B cell (primary cell): ENCODE results near the gene ARPP21. TPM values are rescaled to one million over a fixed set of nuclear protein-coding genes. Genes with fewer than 3 reads are reported as not detected.
"Not testable (repeated sequence)": the region's sequence is repeated elsewhere in the genome, so short reads cannot be mapped to it uniquely, and the experiment has no call there.

ENCODE experiments used
- ATAC-seq: fragments of 200-7000 bp; cut with Tn5 transposase; one replicate; pipeline ENCODE4 v1.10.0; 2021; ENCODE audit warnings: low read depth, mild to moderate bottlenecking, moderate number of reproducible peaks, moderate library complexity
- CTCF ChIA-PET: fragments of 350-600 bp; sonication (Branson Sonifier 250); formaldehyde crosslinking; loops from one replicate; lab custom pipeline; 2021; ENCODE audit warnings: antibody characterized with exemption, inconsistent platforms; lab: Charles Lee
- POLR2A ChIA-PET: fragments of 350-600 bp; sonication (Branson Sonifier 250); formaldehyde crosslinking; loops from one replicate; lab custom pipeline; 2021; ENCODE audit warnings: antibody characterized with exemption; lab: Charles Lee
- DNase-seq: peaks from one replicate; pipeline ENCODE4 v3.0.0; 2013
- H2AFZ ChIP-seq: 2 replicates; pipeline ENCODE4 v1.6.1; 2012; ENCODE audit warnings: mild to moderate bottlenecking, low read depth, low read length; ENCODE audit not compliant: insufficient read depth, poor library complexity, severe bottlenecking
- H3K27ac ChIP-seq, 2 donors: 1 replicate in 1 of 2; 2 replicates in 1 of 2; pipeline ENCODE4 v1.5.1; 2012 to 2013; ENCODE audit warnings: low read length in 2 of 2, mild to moderate bottlenecking in 2 of 2, moderate library complexity in 1 of 2
- H3K27me3 ChIP-seq, 4 experiments: fragments of 200-600 bp in 1 of 4; sonication (generic) in 1 of 4; replicated peaks in 1 of 4; 1 replicate in 2 of 4; 2 replicates in 2 of 4; pipeline versions ENCODE4 v1.6.1 to v1.7.0; 2013 to 2016; ENCODE audit warnings: low read length in 3 of 4, mild to moderate bottlenecking in 2 of 4, mixed read lengths in 1 of 4, moderate library complexity in 1 of 4; ENCODE audit not compliant: insufficient read depth in 4 of 4, control insufficient read depth in 3 of 4; ENCODE audit errors: control extremely low read depth in 1 of 4
- H3K36me3 ChIP-seq, 2 experiments: replicated peaks in 1 of 2; 1 replicate in 1 of 2; 2 replicates in 1 of 2; pipeline versions ENCODE4 v1.6.1 to v1.7.1; 2013; ENCODE audit warnings: low read length in 1 of 2; ENCODE audit not compliant: insufficient read depth in 2 of 2, control insufficient read depth in 1 of 2; ENCODE audit errors: control extremely low read depth in 1 of 2, extremely low read depth in 1 of 2
- H3K4me1 ChIP-seq, 2 donors: fragments of 200-600 bp in 1 of 2; sonication (generic) in 1 of 2; 1 replicate in 1 of 2; 2 replicates in 1 of 2; pipeline versions ENCODE4 v1.5.1 to v1.6.1; 2013 to 2017; ENCODE audit warnings: low read length in 2 of 2; ENCODE audit not compliant: control insufficient read depth in 2 of 2, insufficient read depth in 2 of 2
- H3K4me2 ChIP-seq: replicated peaks from 2 replicates; pipeline ENCODE3; 2012; ENCODE audit warnings: mild to moderate bottlenecking, low read depth, low read length; ENCODE audit not compliant: poor library complexity, severe bottlenecking
- H3K4me3 ChIP-seq, 5 experiments: fragments of 200-600 bp in 1 of 5; sonication (generic) in 1 of 5; 1 replicate in 3 of 5; 2 replicates in 2 of 5; pipeline versions ENCODE4 v1.5.1 to v1.7.0; 2011 to 2016; ENCODE audit warnings: low read length in 4 of 5, mild to moderate bottlenecking in 4 of 5, low read depth in 2 of 5, control low read depth in 1 of 5, moderate library complexity in 1 of 5; ENCODE audit not compliant: insufficient read depth in 1 of 5; ENCODE audit errors: control extremely low read depth in 1 of 5, extremely low read depth in 1 of 5
- H3K79me2 ChIP-seq: fragments of 200-600 bp; sonication (generic); one replicate; pipeline ENCODE4 v1.6.0; 2016; ENCODE audit warnings: low read length; ENCODE audit not compliant: control insufficient read depth, insufficient read depth
- H3K9ac ChIP-seq: fragments of 200-600 bp; sonication (generic); 2 replicates; pipeline ENCODE4 v1.6.1; 2017; ENCODE audit warnings: mild to moderate bottlenecking, low read length, moderate library complexity
- H3K9me3 ChIP-seq, 3 donors: one replicate each; pipeline versions ENCODE4 v1.6.1 to v1.7.1; 2013; ENCODE audit warnings: low read length in 2 of 3; ENCODE audit not compliant: control insufficient read depth in 2 of 3, insufficient read depth in 1 of 3; ENCODE audit errors: control extremely low read depth in 1 of 3
- H4K20me1 ChIP-seq: 2 replicates; pipeline ENCODE4 v1.6.0; 2012; ENCODE audit warnings: mild to moderate bottlenecking, low read length; ENCODE audit not compliant: insufficient read depth, control insufficient read depth, poor library complexity, severe bottlenecking
- H3K27ac Mint-ChIP-seq: one replicate; pipeline ENCODE4 v1.8.0; 2021; ENCODE audit warnings: mixed read lengths
- H3K27me3 Mint-ChIP-seq: one replicate; pipeline ENCODE4 v1.8.0; 2021; ENCODE audit warnings: mixed read lengths
- H3K4me1 Mint-ChIP-seq: one replicate; pipeline ENCODE4 v1.8.0; 2021; ENCODE audit warnings: mixed read lengths
- H3K4me3 Mint-ChIP-seq: one replicate; pipeline ENCODE4 v1.8.0; 2021; ENCODE audit warnings: mixed read lengths
- H3K9me3 Mint-ChIP-seq: one replicate; pipeline ENCODE4 v1.8.0; 2022; ENCODE audit warnings: mixed read lengths; ENCODE audit not compliant: insufficient read depth
- CTCF ChIP-seq: fragments of 200-600 bp; IDR thresholded peaks from one replicate; pipeline ENCODE4 v1.8.0; 2022; ENCODE audit warnings: antibody characterized with exemption, mild to moderate bottlenecking
- EZH2 ChIP-seq: IDR thresholded peaks from 2 replicates; pipeline ENCODE4 v1.6.1; 2012; ENCODE audit warnings: borderline replicate concordance, low read depth, mild to moderate bottlenecking, moderate library complexity, low read length; ENCODE audit not compliant: insufficient read depth, poor library complexity, severe bottlenecking
- WGBS: methylation state at CpG from one replicate; pipeline ENCODE4 v1.1.5; 2013; ENCODE audit warnings: missing lambda C conversion rate; ENCODE audit not compliant: insufficient coverage; 5-methylcytosine and 5-hydroxymethylcytosine counted together
- intact Hi-C: fragments of 100-400 bp; cut with micrococcal nuclease; formaldehyde crosslinking; loops from one replicate; pipeline ENCODE4 v1.10.0; 2022
- polyA plus RNA-seq: library from polyadenylated mRNA; depleted of rRNA; stranded (reverse); fragments of >200 nt; gene quantifications from 2 replicates; pipeline ENCODE4 v1.2.3, GENCODE V29; 2012
- total RNA-seq, 2 donors: library from RNA; stranded (reverse); fragments of 120-200 nt in 1 of 2; gene quantifications; 1 replicate in 1 of 2; 2 replicates in 1 of 2; pipeline versions ENCODE4 v1.2.3 to v1.2.4, GENCODE V29; 2013 to 2022

The ARPP21 gene
- total and polyA plus RNA-seq, 2 donors (not counting 1 experiment from before 2014, with no cell fraction given): 0.10 TPM; not detected in 1

DNA sequence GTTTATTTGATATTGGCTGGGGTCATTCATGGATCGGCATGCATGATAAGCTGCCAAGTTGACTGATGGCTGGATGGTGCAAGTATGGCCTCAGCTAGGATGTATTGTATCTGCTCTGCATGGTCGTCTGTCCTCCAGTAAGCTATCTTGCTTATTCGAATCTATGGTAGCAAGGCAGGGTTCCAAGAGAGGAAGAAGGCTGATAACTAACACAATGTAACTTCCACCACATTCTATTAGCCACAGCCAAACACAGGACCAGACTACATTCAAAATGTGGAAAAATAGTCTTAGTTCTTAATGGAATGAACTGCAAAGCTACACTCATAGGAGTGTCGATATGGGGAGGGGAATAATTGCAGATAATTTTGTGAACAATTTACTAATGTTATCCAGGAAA lies 175.2 kb downstream of the ARPP21 start:
- Histone ChIP-seq H4K20me1 (no peaks in the 10 kb centered on the region), H2AFZ (no peak overlapping the region), H3K4me1 (no peaks in the 10 kb centered on the region), H3K9ac (no peak overlapping the region), H3K27ac (no peak overlapping the region), H3K36me3 (no peaks in the 10 kb centered on the region), H3K27me3 (no peaks in the 10 kb centered on the region), H3K79me2 (no peaks in the 10 kb centered on the region), H3K4me2 (no peak overlapping the region), H3K4me3 (no peak overlapping the region), H3K9me3 (no peaks in the 10 kb centered on the region)
- ChIA-PET POLR2A (no interaction called here), CTCF (no interaction called here)
- ATAC-seq: no peak
- no peaks in the 10 kb centered on the region for H3K4me1 Mint-ChIP-seq
- H3K9me3 Mint-ChIP-seq: peaks cover 3% of the 10 kb centered on the region
- no peak for DNase-seq
- H3K4me3 Mint-ChIP-seq: no peak overlapping the region
- no peaks in the 10 kb centered on the region for H3K27me3 Mint-ChIP-seq
- TF ChIP-seq CTCF (no peak), EZH2 (no peak)
- 93% methylated on average over 2 of the region's 4 CpGs for WGBS
- intact Hi-C loops: no loop called here
- no peak overlapping the region for H3K27ac Mint-ChIP-seq

DNA sequence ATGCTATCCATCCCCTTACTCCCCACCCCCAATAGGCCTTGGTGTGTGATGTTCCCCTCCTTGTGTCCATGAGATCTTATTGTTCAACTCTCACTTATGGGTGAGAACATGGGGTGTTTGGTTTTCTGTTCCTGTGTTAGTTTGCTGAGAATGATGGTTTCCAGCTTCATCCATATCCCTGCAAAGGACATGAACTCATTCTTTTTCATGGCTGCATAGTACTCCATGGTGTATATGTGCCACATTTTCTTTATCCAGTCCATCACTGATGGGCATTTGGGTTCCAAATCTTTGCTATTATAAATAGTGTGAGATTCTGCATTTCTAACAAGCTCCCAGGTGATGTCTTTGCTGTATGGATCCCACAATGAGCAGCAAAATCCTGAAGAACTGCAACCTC lies 176.5 kb downstream of the ARPP21 start:
- H3K4me3 ChIP-seq, POLR2A ChIA-PET, ATAC-seq, H3K4me2 ChIP-seq, H3K4me1 Mint-ChIP-seq, H3K9me3 Mint-ChIP-seq, H3K4me1 ChIP-seq, H3K4me3 Mint-ChIP-seq, H3K27ac ChIP-seq, H3K36me3 ChIP-seq, DNase-seq, H3K27me3 ChIP-seq, H4K20me1 ChIP-seq, H3K9ac ChIP-seq, H3K27me3 Mint-ChIP-seq, H3K79me2 ChIP-seq, CTCF ChIA-PET, H3K9me3 ChIP-seq, H3K27ac Mint-ChIP-seq, H2AFZ ChIP-seq, intact Hi-C loops: not testable (repeated sequence)
